NCI-H1436 treated with DMSO at 0.1 percent for 48 hours (cell line): Measurements from ENCODE around the gene NOMO2.
"Not testable (repeated sequence)": the region's sequence is repeated elsewhere in the genome, so short reads cannot be mapped to it uniquely, and the experiment has no call there.

ENCODE experiments used
- DNase-seq: peaks from one replicate; lab custom pipeline; 2025; lab: John Stamatoyannopoulos, UW

The NOMO2 gene

GRCh38 chr16:18577942-18578341, 16.0 kb upstream of the NOMO2 start:
- not testable (repeated sequence) for DNase-seq

GRCh38 chr16:18575945-18576344, 14.0 kb upstream of the NOMO2 start:
- DNase-seq = not testable (repeated sequence)

GRCh38 chr16:18575298-18575917, 13.5 kb upstream of the NOMO2 start:
- not testable (repeated sequence) for DNase-seq

GRCh38 chr16:18573887-18574286, 12.0 kb upstream of the NOMO2 start:
- not testable (repeated sequence) for DNase-seq

- DNase-seq = not testable (repeated sequence)
Measured at GRCh38 chr16:18572973-18573372, 11.1 kb upstream of the NOMO2 start.

- not testable (repeated sequence) for DNase-seq
Measured at GRCh38 chr16:18571307-18571850, 9.5 kb upstream of the NOMO2 start.

- DNase-seq = not testable (repeated sequence)
Measured at GRCh38 chr16:18570529-18571306, 8.8 kb upstream of the NOMO2 start.

- DNase-seq = not testable (repeated sequence)
Measured at GRCh38 chr16:18560416-18561220, 1.3 kb downstream of the NOMO2 start.

GRCh38 chr16:18553671-18554070, 8.2 kb downstream of the NOMO2 start:
- DNase-seq = not testable (repeated sequence)

- DNase-seq = not testable (repeated sequence)
Measured at GRCh38 chr16:18547382-18547781, 14.5 kb downstream of the NOMO2 start.

- DNase-seq = not testable (repeated sequence)
Measured at GRCh38 chr16:18546853-18547252, 15.0 kb downstream of the NOMO2 start.

- not testable (repeated sequence) for DNase-seq
Measured at GRCh38 chr16:18544232-18545081, 17.4 kb downstream of the NOMO2 start.

GRCh38 chr16:18541912-18542311, 20.0 kb downstream of the NOMO2 start:
- DNase-seq = not testable (repeated sequence)

GRCh38 chr16:18537004-18537403, 24.9 kb downstream of the NOMO2 start:
- DNase-seq = not testable (repeated sequence)

GRCh38 chr16:18535519-18536168, 26.3 kb downstream of the NOMO2 start:
- not testable (repeated sequence) for DNase-seq

- DNase-seq = not testable (repeated sequence)
Measured at GRCh38 chr16:18534308-18534707, 27.6 kb downstream of the NOMO2 start.

GRCh38 chr16:18531323-18531722, 30.6 kb downstream of the NOMO2 start:
- DNase-seq = not testable (repeated sequence)

- DNase-seq = not testable (repeated sequence)
Measured at GRCh38 chr16:18530329-18530728, 31.6 kb downstream of the NOMO2 start.

- not testable (repeated sequence) for DNase-seq
Measured at GRCh38 chr16:18526547-18526946, 35.4 kb downstream of the NOMO2 start.

GRCh38 chr16:18525882-18526482, 35.9 kb downstream of the NOMO2 start:
- not testable (repeated sequence) for DNase-seq
